K562 (cell line): ENCODE measurements around the gene HOXB1. TPM values are rescaled to one million over a fixed set of nuclear protein-coding genes. Genes with fewer than 3 reads are reported as not detected.

Experiments used
- ARHGAP35 ChIP-seq: fragments of 450-650 bp; IDR thresholded peaks from 2 replicates; pipeline ENCODE4 v1.6.1; 2018; ENCODE audit not compliant: partially characterized antibody
- CBX8 ChIP-seq: fragments of 200-600 bp; sonication (generic); IDR thresholded peaks from 2 replicates; pipeline ENCODE4 v1.6.1; 2012; ENCODE audit warnings: borderline replicate concordance, mixed run types, low read depth, mild to moderate bottlenecking, moderate library complexity, mixed read lengths, low read length, control low read depth, inconsistent platforms; ENCODE audit not compliant: poor library complexity, severe bottlenecking; ENCODE audit errors: extremely low read depth
- EWSR1 ChIP-seq: fragments of 450-650 bp; IDR thresholded peaks from 2 replicates; pipeline ENCODE4 v1.6.1; 2018; ENCODE audit warnings: borderline replicate concordance, mild to moderate bottlenecking, low read depth, moderate library complexity; ENCODE audit not compliant: partially characterized antibody
- EZH2 ChIP-seq: IDR thresholded peaks from 2 replicates; pipeline ENCODE4 v1.6.1; 2012; ENCODE audit warnings: low read depth, mild to moderate bottlenecking, inconsistent platforms, low read length, borderline replicate concordance
- HMG20A ChIP-seq: fragments of 450-650 bp; formaldehyde crosslinking; conservative IDR thresholded peaks from 2 replicates; pipeline ENCODE4 v1.4.0; 2020; ENCODE audit warnings: mild to moderate bottlenecking, mixed read lengths
- HNRNPK ChIP-seq: fragments of 200-400 bp; formaldehyde crosslinking; IDR thresholded peaks from one replicate; pipeline ENCODE4 v1.6.1; 2018; ENCODE audit warnings: mild to moderate bottlenecking, low read depth, low read length; ENCODE audit not compliant: poor library complexity, severe bottlenecking
- KAT2B ChIP-seq: IDR thresholded peaks from one replicate; pipeline ENCODE4 v1.6.1; 2012; ENCODE audit warnings: low read depth, mild to moderate bottlenecking, control low read depth, inconsistent platforms, low read length, moderate library complexity
- MLLT1 ChIP-seq, 2 experiments: fragments of 450-650 bp; IDR thresholded peaks; 2 replicates each; pipeline ENCODE4 v1.6.1; 2016
- MYNN ChIP-seq, 2 experiments: sonication (generic); formaldehyde crosslinking in 1 of 2; IDR thresholded peaks; 2 replicates each; pipeline versions ENCODE4 v1.5.0 to v1.6.1; 2016 to 2020; ENCODE audit warnings: antibody characterized with exemption in 1 of 2, missing genetic modification reagents in 1 of 2
- NR0B1 ChIP-seq: fragments of 450-650 bp; IDR thresholded peaks from one replicate; pipeline ENCODE4 v1.6.1; 2018; ENCODE audit warnings: mild to moderate bottlenecking, moderate library complexity; ENCODE audit not compliant: partially characterized antibody
- SRF ChIP-seq, 2 experiments: fragments of 250-450, 450-650 bp in 1 of 2; sonication (Bioruptor Pico) in 1 of 2; sonication (generic) in 1 of 2; formaldehyde crosslinking; IDR thresholded peaks; 2 replicates each; pipeline versions ENCODE4 v1.5.0 to v1.5.1; 2020 to 2022; ENCODE audit warnings: mild to moderate bottlenecking in 1 of 2, missing genetic modification reagents in 1 of 2
- TFAM ChIP-seq: fragments of 250-450 bp; sonication (Bioruptor Pico); conservative IDR thresholded peaks from 2 replicates; pipeline ENCODE4 v1.5.0; 2021; ENCODE audit warnings: mild to moderate bottlenecking, moderate library complexity
- TOE1 ChIP-seq, 2 experiments: fragments of 450-650 bp in 1 of 2; sonication (generic) in 1 of 2; formaldehyde crosslinking in 1 of 2; IDR thresholded peaks; 2 replicates each; pipeline versions ENCODE4 v1.7.1 to v1.8.0; 2016 to 2022; ENCODE audit warnings: borderline replicate concordance in 2 of 2, mild to moderate bottlenecking in 2 of 2, antibody characterized with exemption in 1 of 2, inconsistent platforms in 1 of 2, low read depth in 1 of 2, missing genetic modification reagents in 1 of 2, moderate library complexity in 1 of 2
- ZBTB7A ChIP-seq: IDR thresholded peaks from 2 replicates; pipeline ENCODE4 v1.6.1; 2011; ENCODE audit warnings: low read depth, mild to moderate bottlenecking, low read length, moderate library complexity, borderline replicate concordance; ENCODE audit not compliant: control insufficient read depth
- ZNF77 ChIP-seq: fragments of 250-450 bp; sonication (Bioruptor Pico); IDR thresholded peaks from 2 replicates; pipeline ENCODE4 v1.5.0; 2020
- ZNF785 ChIP-seq: fragments of 250-450 bp; sonication (Bioruptor Pico); IDR thresholded peaks from 2 replicates; pipeline ENCODE4 v1.4.0; 2020; ENCODE audit warnings: mild to moderate bottlenecking
- polyA plus RNA-seq, 8 experiments: library from polyadenylated mRNA; depleted of rRNA in 4 of 8; stranded (reverse) in 5 of 8; unstranded in 3 of 8; fragments of >200 nt; fragmentation: Nextera tagmentation in 2 of 8; fragmentation: Illumina TruSeq in 1 of 8; extraction: Ambion mirVana in 2 of 8; extraction: Trizol in 1 of 8; gene quantifications; 2 replicates each; pipeline versions ENCODE4 v1.2.1 to v1.2.3, GENCODE V29; 2011 to 2014; ENCODE audit warnings: inconsistent platforms in 1 of 8, missing spikeins in 1 of 8
- total RNA-seq, 7 experiments: library from RNA; depleted of rRNA in 6 of 7; stranded (reverse); fragments of >200 nt in 6 of 7; fragmentation: Illumina TruSeq in 2 of 7; extraction: Trizol in 2 of 7; gene quantifications; 2 replicates each; pipeline versions ENCODE4 v1.2.1 to v1.2.3, GENCODE V29; 2011 to 2021; ENCODE audit warnings: low replicate concordance in 1 of 7
- TF ChIP-seq, protein P1 (sequence below): sonication (generic); formaldehyde crosslinking; IDR thresholded peaks from 2 replicates; pipeline ENCODE4 v1.9.0; 2022; ENCODE audit warnings: mild to moderate bottlenecking, missing genetic modification reagents
- TF ChIP-seq, protein P2 (sequence below): sonication (generic); formaldehyde crosslinking; IDR thresholded peaks from 2 replicates; pipeline ENCODE4 v1.8.0; 2022; ENCODE audit warnings: missing genetic modification reagents, mild to moderate bottlenecking, borderline replicate concordance
- TF ChIP-seq, protein P3 (sequence below): sonication (generic); formaldehyde crosslinking; IDR thresholded peaks from 2 replicates; pipeline ENCODE4 v1.5.0; 2020; ENCODE audit warnings: missing genetic modification reagents
- TF ChIP-seq, protein P4 (sequence below): fragments of 250-450 bp; sonication (Bioruptor Pico); IDR thresholded peaks from 2 replicates; pipeline ENCODE4 v1.5.0; 2022; ENCODE audit warnings: mild to moderate bottlenecking

Gene HOXB1
- total and polyA plus RNA-seq, 9 of the 15 experiments (the other 6 are each of a cell fraction or from before 2014, with no cell fraction given): 0.04 TPM; not detected in 8

GRCh38 chr17:48484850-48485249, 46.0 kb downstream of the HOXB1 start (continued):
- TF ChIP-seq, protein P1, sequence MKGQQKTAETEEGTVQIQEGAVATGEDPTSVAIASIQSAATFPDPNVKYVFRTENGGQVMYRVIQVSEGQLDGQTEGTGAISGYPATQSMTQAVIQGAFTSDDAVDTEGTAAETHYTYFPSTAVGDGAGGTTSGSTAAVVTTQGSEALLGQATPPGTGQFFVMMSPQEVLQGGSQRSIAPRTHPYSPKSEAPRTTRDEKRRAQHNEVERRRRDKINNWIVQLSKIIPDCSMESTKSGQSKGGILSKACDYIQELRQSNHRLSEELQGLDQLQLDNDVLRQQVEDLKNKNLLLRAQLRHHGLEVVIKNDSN (CRISPR knock-in tag): no peak
- TF ChIP-seq, protein P2, sequence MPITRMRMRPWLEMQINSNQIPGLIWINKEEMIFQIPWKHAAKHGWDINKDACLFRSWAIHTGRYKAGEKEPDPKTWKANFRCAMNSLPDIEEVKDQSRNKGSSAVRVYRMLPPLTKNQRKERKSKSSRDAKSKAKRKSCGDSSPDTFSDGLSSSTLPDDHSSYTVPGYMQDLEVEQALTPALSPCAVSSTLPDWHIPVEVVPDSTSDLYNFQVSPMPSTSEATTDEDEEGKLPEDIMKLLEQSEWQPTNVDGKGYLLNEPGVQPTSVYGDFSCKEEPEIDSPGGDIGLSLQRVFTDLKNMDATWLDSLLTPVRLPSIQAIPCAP (CRISPR knock-in tag): no peak
- TF ChIP-seq MYNN (IDR thresholded peaks at IDR 0.05) (no peak), MYNN (CRISPR knock-in tag; IDR thresholded peaks at IDR 0.05) (no peak), EZH2 (no peak), MLLT1 (IDR thresholded peaks at IDR 0.05) (no peak), TFAM (no peak), TOE1 (IDR thresholded peaks at IDR 0.05; ENCODE audit: borderline replicate concordance) (no peak), TOE1 (CRISPR knock-in tag; IDR thresholded peaks at IDR 0.05; ENCODE audit: borderline replicate concordance, low read depth) (no peak), HMG20A (CRISPR knock-in tag) (no peak), ARHGAP35 (no peak), NR0B1 (no peak), CBX8 (no peak), HNRNPK (no peak), KAT2B (no peak), EWSR1 (no peak), ZBTB7A (no peak), SRF (CRISPR knock-in tag; IDR thresholded peaks at IDR 0.05) (no peak), ZNF77 (CRISPR knock-in tag) (no peak), ZNF785 (no peak)
- TF ChIP-seq, protein P3, sequence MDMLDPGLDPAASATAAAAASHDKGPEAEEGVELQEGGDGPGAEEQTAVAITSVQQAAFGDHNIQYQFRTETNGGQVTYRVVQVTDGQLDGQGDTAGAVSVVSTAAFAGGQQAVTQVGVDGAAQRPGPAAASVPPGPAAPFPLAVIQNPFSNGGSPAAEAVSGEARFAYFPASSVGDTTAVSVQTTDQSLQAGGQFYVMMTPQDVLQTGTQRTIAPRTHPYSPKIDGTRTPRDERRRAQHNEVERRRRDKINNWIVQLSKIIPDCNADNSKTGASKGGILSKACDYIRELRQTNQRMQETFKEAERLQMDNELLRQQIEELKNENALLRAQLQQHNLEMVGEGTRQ (CRISPR knock-in tag): no peak
- TF ChIP-seq, protein P4, sequence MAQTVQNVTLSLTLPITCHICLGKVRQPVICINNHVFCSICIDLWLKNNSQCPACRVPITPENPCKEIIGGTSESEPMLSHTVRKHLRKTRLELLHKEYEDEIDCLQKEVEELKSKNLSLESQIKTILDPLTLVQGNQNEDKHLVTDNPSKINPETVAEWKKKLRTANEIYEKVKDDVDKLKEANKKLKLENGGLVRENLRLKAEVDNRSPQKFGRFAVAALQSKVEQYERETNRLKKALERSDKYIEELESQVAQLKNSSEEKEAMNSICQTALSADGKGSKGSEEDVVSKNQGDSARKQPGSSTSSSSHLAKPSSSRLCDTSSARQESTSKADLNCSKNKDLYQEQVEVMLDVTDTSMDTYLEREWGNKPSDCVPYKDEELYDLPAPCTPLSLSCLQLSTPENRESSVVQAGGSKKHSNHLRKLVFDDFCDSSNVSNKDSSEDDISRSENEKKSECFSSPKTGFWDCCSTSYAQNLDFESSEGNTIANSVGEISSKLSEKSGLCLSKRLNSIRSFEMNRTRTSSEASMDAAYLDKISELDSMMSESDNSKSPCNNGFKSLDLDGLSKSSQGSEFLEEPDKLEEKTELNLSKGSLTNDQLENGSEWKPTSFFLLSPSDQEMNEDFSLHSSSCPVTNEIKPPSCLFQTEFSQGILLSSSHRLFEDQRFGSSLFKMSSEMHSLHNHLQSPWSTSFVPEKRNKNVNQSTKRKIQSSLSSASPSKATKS: no peak
